CD4-positive, alpha-beta T cell (primary cell): Measurements from ENCODE around the gene SPATA13. TPM values are rescaled to one million over a fixed set of nuclear protein-coding genes. Genes with fewer than 3 reads are reported as not detected.
"Not testable (repeated sequence)": the region's sequence is repeated elsewhere in the genome, so short reads cannot be mapped to it uniquely, and the experiment has no call there.

Experiments
- ATAC-seq: fragments of 200-7000 bp; cut with Tn5 transposase; one replicate; pipeline ENCODE4 v1.10.0; 2022; ENCODE audit warnings: mild to moderate bottlenecking; ENCODE audit not compliant: poor library complexity
- CTCF ChIA-PET: fragments of 350-600 bp; sonication (Branson Sonifier 250); formaldehyde crosslinking; loops from one replicate; lab custom pipeline; 2021; ENCODE audit warnings: antibody characterized with exemption, inconsistent platforms; lab: Charles Lee
- POLR2A ChIA-PET: fragments of 350-600 bp; sonication (Branson Sonifier 250); formaldehyde crosslinking; loops from one replicate; lab custom pipeline; 2021; ENCODE audit warnings: antibody characterized with exemption, inconsistent platforms; lab: Charles Lee
- DNase-seq, 14 experiments: peaks; one replicate each; pipeline ENCODE4 v3.0.0-alpha.2; 2013 to 2020; ENCODE audit warnings: mixed read lengths in 2 of 14
- H3K27ac ChIP-seq, 2 donors: one replicate each; pipeline versions ENCODE4 v1.5.1 to v1.7.0; 2013; ENCODE audit warnings: low read length in 2 of 2, low read depth in 1 of 2, mild to moderate bottlenecking in 1 of 2
- H3K27me3 ChIP-seq, 2 experiments: 1 replicate in 1 of 2; 2 replicates in 1 of 2; pipeline versions ENCODE4 v1.6.1 to v1.7.0; 2013; ENCODE audit warnings: low read length in 2 of 2, control low read depth in 1 of 2, mild to moderate bottlenecking in 1 of 2, moderate library complexity in 1 of 2; ENCODE audit not compliant: insufficient read depth in 2 of 2, control insufficient read depth in 1 of 2
- H3K36me3 ChIP-seq: one replicate; pipeline ENCODE4 v1.6.1; 2013; ENCODE audit warnings: low read length, control low read depth; ENCODE audit not compliant: insufficient read depth
- H3K4me1 ChIP-seq: one replicate; pipeline ENCODE4 v1.6.1; 2013; ENCODE audit warnings: low read length, control low read depth; ENCODE audit not compliant: insufficient read depth
- H3K4me3 ChIP-seq: one replicate; pipeline ENCODE4 v1.5.1; 2013; ENCODE audit warnings: mild to moderate bottlenecking, low read length, moderate library complexity
- H3K9me3 ChIP-seq, 2 experiments: 1 replicate in 1 of 2; 2 replicates in 1 of 2; pipeline versions ENCODE4 v1.6.1 to v1.7.0; 2013; ENCODE audit warnings: low read length in 2 of 2, mild to moderate bottlenecking in 2 of 2, control low read depth in 1 of 2, moderate library complexity in 1 of 2; ENCODE audit not compliant: control insufficient read depth in 1 of 2, insufficient read depth in 1 of 2
- H3K27ac Mint-ChIP-seq: one replicate; pipeline ENCODE4 v1.8.0; 2020; ENCODE audit warnings: mixed read lengths
- H3K27me3 Mint-ChIP-seq: one replicate; pipeline ENCODE4 v1.8.0; 2021; ENCODE audit warnings: mixed read lengths
- H3K36me3 Mint-ChIP-seq: one replicate; pipeline ENCODE4 v1.8.0; 2021; ENCODE audit warnings: low read depth, mixed read lengths
- H3K4me1 Mint-ChIP-seq: one replicate; pipeline ENCODE4 v1.8.0; 2021; ENCODE audit warnings: low read depth, mixed read lengths
- H3K4me3 Mint-ChIP-seq: one replicate; pipeline ENCODE4 v1.8.0; 2020; ENCODE audit warnings: mild to moderate bottlenecking, mixed read lengths
- H3K9me3 Mint-ChIP-seq: one replicate; pipeline ENCODE4 v1.8.0; 2020; ENCODE audit warnings: mixed read lengths
- intact Hi-C, 2 experiments: fragments of 100-400 bp; cut with DNase I in 1 of 2; cut with micrococcal nuclease in 1 of 2; formaldehyde crosslinking; loops; one replicate each; pipeline versions ENCODE4 v1.15.1 to v1.9.0; 2023 to 2025; cut with DNase I, micrococcal nuclease
- total RNA-seq, 174 experiments: library from RNA in 2 of 174; stranded (reverse) in 2 of 174; gene quantifications; one replicate each; pipeline ENCODE4 v1.2.3 and lab custom pipeline; 2021 to 2026
- TF ChIP-seq, protein P1 (sequence below): fragments of 200-600 bp; IDR thresholded peaks from one replicate; pipeline ENCODE4 v1.8.0; 2022; ENCODE audit warnings: antibody characterized with exemption, mild to moderate bottlenecking

Gene SPATA13
- total RNA-seq, 2 experiments from 2014 or later, result 87.7 to 94.6 TPM

DNA sequence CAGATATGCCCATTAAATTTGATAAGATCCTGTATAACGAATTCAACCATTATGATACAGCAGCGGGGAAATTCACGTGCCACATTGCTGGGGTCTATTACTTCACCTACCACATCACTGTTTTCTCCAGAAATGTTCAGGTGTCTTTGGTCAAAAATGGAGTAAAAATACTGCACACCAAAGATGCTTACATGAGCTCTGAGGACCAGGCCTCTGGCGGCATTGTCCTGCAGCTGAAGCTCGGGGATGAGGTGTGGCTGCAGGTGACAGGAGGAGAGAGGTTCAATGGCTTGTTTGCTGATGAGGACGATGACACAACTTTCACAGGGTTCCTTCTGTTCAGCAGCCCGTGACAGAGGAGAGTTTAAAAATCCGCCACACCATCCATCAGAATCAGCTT is 160.9 kb downstream of the SPATA13 start:
- H3K36me3 ChIP-seq, H3K27ac ChIP-seq, H3K4me3 Mint-ChIP-seq, H3K36me3 Mint-ChIP-seq, intact Hi-C loops, ATAC-seq, H3K27me3 ChIP-seq, H3K27ac Mint-ChIP-seq, H3K4me1 ChIP-seq, CTCF ChIA-PET, H3K4me3 ChIP-seq, POLR2A ChIA-PET, H3K9me3 ChIP-seq, H3K9me3 Mint-ChIP-seq, H3K4me1 Mint-ChIP-seq, DNase-seq: not testable (repeated sequence)
- H3K27me3 Mint-ChIP-seq, result peaks cover 34% of the 10 kb centered on the region

DNA sequence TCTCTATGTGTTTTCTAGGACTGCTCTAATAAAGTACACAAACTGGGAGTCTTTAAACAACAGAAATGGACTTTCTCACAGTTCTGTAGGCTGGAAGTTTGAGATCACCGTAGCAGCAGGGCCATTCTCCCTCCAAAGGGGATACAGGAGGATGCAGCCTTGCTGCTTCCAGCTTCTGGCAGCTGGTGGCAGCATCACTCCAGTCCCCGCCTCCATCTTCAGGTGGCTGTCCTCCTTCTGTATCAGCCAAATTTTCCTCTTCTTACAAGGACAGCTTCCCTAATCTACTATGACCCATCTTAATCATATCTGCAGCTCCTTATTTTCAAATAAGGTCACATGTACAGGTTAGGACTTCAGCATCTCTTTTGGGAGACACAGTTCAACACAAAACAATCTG is 161.9 kb downstream of the SPATA13 start:
- H3K36me3 Mint-ChIP-seq, H3K9me3 Mint-ChIP-seq, H3K4me1 Mint-ChIP-seq, H3K27ac Mint-ChIP-seq, POLR2A ChIA-PET, H3K36me3 ChIP-seq, H3K4me3 ChIP-seq, DNase-seq, CTCF ChIA-PET, H3K27ac ChIP-seq, H3K27me3 ChIP-seq, H3K9me3 ChIP-seq, ATAC-seq, intact Hi-C loops, H3K4me1 ChIP-seq, H3K4me3 Mint-ChIP-seq: not testable (repeated sequence)
- H3K27me3 Mint-ChIP-seq, result peaks cover 39% of the 10 kb centered on the region

DNA sequence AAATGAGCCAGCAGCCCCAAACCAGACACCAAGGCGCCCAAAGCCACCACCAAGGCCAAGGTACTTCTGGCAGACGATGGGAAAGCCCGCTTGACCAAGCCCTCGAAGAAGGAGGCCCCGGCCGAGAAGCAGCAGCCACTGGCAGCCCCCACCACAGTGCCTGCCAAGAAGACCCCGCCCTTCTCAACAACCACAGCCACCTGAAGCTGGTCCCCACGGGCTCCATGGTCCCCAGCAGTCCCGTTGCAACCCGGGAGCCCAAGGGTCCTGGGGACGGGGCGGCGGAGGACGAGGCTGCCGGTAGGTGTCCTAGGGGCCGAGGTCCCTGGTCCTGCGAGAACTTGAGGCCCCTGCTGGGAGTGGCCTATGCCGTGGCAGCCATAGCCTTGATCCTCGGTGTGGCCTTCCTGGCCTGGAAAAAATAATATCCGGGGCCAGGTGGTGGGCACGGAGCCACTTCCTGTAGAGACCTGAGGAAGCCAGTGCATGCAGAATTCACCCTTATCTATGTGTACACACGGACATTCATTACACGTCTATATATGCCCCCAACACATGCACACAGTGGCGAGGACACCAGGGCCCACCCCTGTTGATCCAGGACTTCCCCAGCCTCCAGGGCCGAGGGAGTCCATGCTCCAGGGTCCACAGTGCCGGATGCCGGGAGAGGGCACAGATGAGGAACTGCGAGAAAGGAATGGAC is 162.7 kb downstream of the SPATA13 start:
- peaks cover 0 to 11% of the 10 kb centered on the region in 2 experiments for H3K9me3 ChIP-seq
- no peaks in the 10 kb centered on the region for H3K4me1 ChIP-seq
- POLR2A ChIA-PET, result no interaction called here
- H3K27ac ChIP-seq, result no peak overlapping the region
- ATAC-seq (no peak), DNase-seq (no peak)
- intact Hi-C loops, result no loop called here
- Mint-ChIP-seq H3K4me3 (no peak overlapping the region), H3K27me3 (peaks cover 41% of the 10 kb centered on the region), H3K9me3 (no peaks in the 10 kb centered on the region), H3K36me3 (no peaks in the 10 kb centered on the region), H3K27ac (no peak overlapping the region), H3K4me1 (no peaks in the 10 kb centered on the region)
- CTCF ChIA-PET, result no interaction called here
- peaks cover 0 to 9% of the 10 kb centered on the region in 2 experiments for H3K27me3 ChIP-seq
- no peaks in the 10 kb centered on the region for H3K36me3 ChIP-seq
- TF ChIP-seq, protein P1, sequence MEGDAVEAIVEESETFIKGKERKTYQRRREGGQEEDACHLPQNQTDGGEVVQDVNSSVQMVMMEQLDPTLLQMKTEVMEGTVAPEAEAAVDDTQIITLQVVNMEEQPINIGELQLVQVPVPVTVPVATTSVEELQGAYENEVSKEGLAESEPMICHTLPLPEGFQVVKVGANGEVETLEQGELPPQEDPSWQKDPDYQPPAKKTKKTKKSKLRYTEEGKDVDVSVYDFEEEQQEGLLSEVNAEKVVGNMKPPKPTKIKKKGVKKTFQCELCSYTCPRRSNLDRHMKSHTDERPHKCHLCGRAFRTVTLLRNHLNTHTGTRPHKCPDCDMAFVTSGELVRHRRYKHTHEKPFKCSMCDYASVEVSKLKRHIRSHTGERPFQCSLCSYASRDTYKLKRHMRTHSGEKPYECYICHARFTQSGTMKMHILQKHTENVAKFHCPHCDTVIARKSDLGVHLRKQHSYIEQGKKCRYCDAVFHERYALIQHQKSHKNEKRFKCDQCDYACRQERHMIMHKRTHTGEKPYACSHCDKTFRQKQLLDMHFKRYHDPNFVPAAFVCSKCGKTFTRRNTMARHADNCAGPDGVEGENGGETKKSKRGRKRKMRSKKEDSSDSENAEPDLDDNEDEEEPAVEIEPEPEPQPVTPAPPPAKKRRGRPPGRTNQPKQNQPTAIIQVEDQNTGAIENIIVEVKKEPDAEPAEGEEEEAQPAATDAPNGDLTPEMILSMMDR, result no peak
- H3K4me3 ChIP-seq, result no peak overlapping the region

DNA sequence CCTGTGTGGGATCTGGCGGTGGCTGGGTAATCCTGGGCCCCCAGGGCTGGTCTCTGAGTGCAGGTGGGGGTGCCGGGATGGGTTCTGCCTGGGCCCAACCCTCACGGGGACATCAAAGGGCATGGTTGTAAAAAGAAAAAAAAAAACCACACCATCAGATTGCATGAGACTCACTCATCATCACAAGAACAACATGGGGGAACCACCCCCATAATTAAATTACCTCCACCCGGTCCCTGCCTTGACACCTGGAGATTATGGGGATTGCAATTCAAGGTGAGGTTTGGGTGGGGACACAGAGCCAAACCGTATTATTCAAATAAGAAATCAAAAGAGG is 163.2 kb downstream of the SPATA13 start:
- Histone ChIP-seq H3K4me3 (no peak overlapping the region), H3K4me1 (no peaks in the 10 kb centered on the region), H3K36me3 (no peaks in the 10 kb centered on the region), H3K9me3 (peaks cover 0 to 14% of the 10 kb centered on the region in 2 experiments), H3K27ac (no peak overlapping the region), H3K27me3 (peaks cover 0 to 10% of the 10 kb centered on the region in 2 experiments)
- intact Hi-C loops, result no loop called here
- Mint-ChIP-seq H3K27ac (no peak overlapping the region), H3K4me1 (no peaks in the 10 kb centered on the region), H3K9me3 (no peaks in the 10 kb centered on the region), H3K36me3 (no peaks in the 10 kb centered on the region), H3K4me3 (no peak overlapping the region), H3K27me3 (peaks cover 46% of the 10 kb centered on the region)
- DNase-seq (no peak), ATAC-seq (no peak)
- ChIA-PET CTCF (no interaction called here), POLR2A (no interaction called here)
- TF ChIP-seq, protein P1, result no peak

DNA sequence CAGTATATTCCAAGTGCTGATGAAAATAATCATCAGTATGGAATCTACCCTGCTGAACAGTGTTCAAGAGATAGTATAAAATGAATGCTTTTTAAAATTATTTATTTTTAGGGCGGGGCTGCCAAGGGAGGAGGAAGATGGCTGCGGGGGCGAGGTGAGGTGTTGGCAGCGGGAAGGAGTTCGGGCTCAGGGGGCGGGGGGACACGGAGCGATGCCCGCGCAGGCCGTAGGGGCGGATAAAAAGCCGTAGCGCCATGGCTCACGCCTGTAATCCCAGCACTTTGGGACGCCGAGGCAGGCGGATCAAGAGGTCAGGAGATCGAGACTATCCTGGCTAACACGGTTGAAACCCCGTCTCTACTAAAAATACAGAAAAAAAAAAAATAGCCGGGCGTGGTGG is 167.1 kb downstream of the SPATA13 start:
- H3K9me3 Mint-ChIP-seq, H3K27ac ChIP-seq, H3K4me1 Mint-ChIP-seq, H3K36me3 ChIP-seq, H3K4me3 ChIP-seq, ATAC-seq, DNase-seq, intact Hi-C loops, H3K4me3 Mint-ChIP-seq, POLR2A ChIA-PET, H3K36me3 Mint-ChIP-seq, H3K4me1 ChIP-seq, H3K27ac Mint-ChIP-seq: not testable (repeated sequence)
- H3K27me3 Mint-ChIP-seq, result peaks cover 52% of the 10 kb centered on the region
- CTCF ChIA-PET, result interaction anchor here (0.6 kb wide), 1 partner anchor 1390 kb away, joined by 5 read pairs; no protein-coding TSS in a partner anchor
- Histone ChIP-seq H3K27me3 (peaks cover 0 to 10% of the 10 kb centered on the region in 2 experiments), H3K9me3 (peaks cover 0 to 14% of the 10 kb centered on the region in 2 experiments)
